Keratinocyte (primary cell): ENCODE measurements around the gene CHRNA7.

Experiments
- CTCF ChIP-seq, 3 experiments: IDR thresholded peaks in 1 of 3; conservative IDR thresholded peaks in 1 of 3; optimal IDR thresholded peaks in 1 of 3; 2 replicates in 2 of 3; 3 replicates in 1 of 3; pipeline versions ENCODE3 to v1.5.1; 2011; ENCODE audit warnings: low read length in 3 of 3, mild to moderate bottlenecking in 3 of 3, moderate library complexity in 2 of 3, control low read depth in 1 of 3, inconsistent platforms in 1 of 3; ENCODE audit not compliant: insufficient read depth in 2 of 3; ENCODE audit errors: extremely low read depth in 1 of 3
- EZH2 ChIP-seq: IDR thresholded peaks from one replicate; pipeline ENCODE4 v1.6.1; 2012; ENCODE audit warnings: inconsistent platforms, mild to moderate bottlenecking, low read length, moderate library complexity

GRCh38 chr15:32020156-32020555 lies 10.2 kb upstream of the CHRNA7 start:
- no peak for TF ChIP-seq CTCF (optimal IDR thresholded peaks at IDR 0.05 in 1 of 3, IDR thresholded peaks at IDR 0.05 in 1 of 3, conservative IDR thresholded peaks at IDR 0.05 in 1 of 3; ENCODE audit: extremely low read depth in 1 of 3, insufficient read depth in 2 of 3, low read length in 3 of 3)
- TF ChIP-seq EZH2, result no peak
